H1 (cell line): ENCODE data around the gene FHIT. TPM values are rescaled to one million over a fixed set of nuclear protein-coding genes. Genes with fewer than 3 reads are reported as not detected.

ENCODE experiments used
- CTCF ChIA-PET: fragments of 300-600 bp; sonication (Branson Sonifier 250); formaldehyde crosslinking; loops from one replicate; lab custom pipeline; 2021; ENCODE audit not compliant: partially characterized antibody; lab: Charles Lee
- POLR2A ChIA-PET: fragments of 300-600 bp; sonication (Branson Sonifier 250); formaldehyde crosslinking; loops from one replicate; lab custom pipeline; 2021; ENCODE audit warnings: inconsistent platforms; ENCODE audit not compliant: partially characterized antibody; lab: Charles Lee
- DNase-seq, 2 experiments: peaks; one replicate each; pipeline versions ENCODE4 v3.0.0 to v3.0.0-alpha.2; 2010 to 2022; ENCODE audit warnings: low spot score in 2 of 2, low read depth in 1 of 2, mixed read lengths in 1 of 2
- FAIRE-seq: peaks from 2 replicates; lab custom pipeline; 2011; peaks lifted over from hg19 to GRCh38; lab: Jason Lieb, UNC
- H2AFZ ChIP-seq: 2 replicates; pipeline ENCODE4 v1.8.1; 2012; ENCODE audit warnings: low read length, inconsistent platforms
- H2AK5ac ChIP-seq: 2 replicates; pipeline ENCODE4 v1.6.1; 2013; ENCODE audit warnings: low read depth, low read length
- H2BK120ac ChIP-seq: replicated peaks from 2 replicates; pipeline ENCODE3; 2013; ENCODE audit warnings: low read depth, low read length, inconsistent platforms
- H2BK12ac ChIP-seq: 2 replicates; pipeline ENCODE4 v1.6.1; 2013; ENCODE audit warnings: low read depth, low read length
- H2BK15ac ChIP-seq: 2 replicates; pipeline ENCODE4 v1.6.1; 2013; ENCODE audit warnings: low read length
- H2BK20ac ChIP-seq: 2 replicates; pipeline ENCODE4 v1.6.1; 2013; ENCODE audit warnings: low read length
- H2BK5ac ChIP-seq: 2 replicates; pipeline ENCODE4 v1.6.1; 2013; ENCODE audit warnings: low read depth, low read length
- H3K14ac ChIP-seq: 2 replicates; pipeline ENCODE4 v1.6.1; 2013; ENCODE audit warnings: inconsistent platforms; ENCODE audit not compliant: insufficient read length
- H3K18ac ChIP-seq: 2 replicates; pipeline ENCODE4 v1.6.1; 2013; ENCODE audit warnings: low read length; ENCODE audit errors: extremely low read depth
- H3K23ac ChIP-seq: 2 replicates; pipeline ENCODE4 v1.6.1; 2013; ENCODE audit warnings: inconsistent platforms; ENCODE audit not compliant: insufficient read length
- H3K23me2 ChIP-seq: 2 replicates; pipeline ENCODE4 v1.6.1; 2013; ENCODE audit warnings: low read depth, low read length
- H3K27ac ChIP-seq: 2 replicates; pipeline ENCODE4 v1.6.1; 2011; ENCODE audit warnings: low read depth, low read length, inconsistent platforms
- H3K27me3 ChIP-seq, 4 experiments: replicated peaks in 1 of 4; 1 replicate in 1 of 4; 2 replicates in 3 of 4; pipeline versions ENCODE4 v1.6.1 to v1.8.1; 2011 to 2013; ENCODE audit warnings: low read length in 3 of 4, mild to moderate bottlenecking in 3 of 4, inconsistent platforms in 2 of 4, mixed read lengths in 2 of 4, moderate library complexity in 1 of 4; ENCODE audit not compliant: control insufficient read depth in 3 of 4, insufficient read depth in 3 of 4; ENCODE audit errors: extremely low read depth in 1 of 4
- H3K36me3 ChIP-seq, 4 experiments: 2 replicates each; pipeline versions ENCODE4 v1.6.1 to v1.8.1; 2011 to 2013; ENCODE audit warnings: mild to moderate bottlenecking in 4 of 4, low read length in 3 of 4, moderate library complexity in 2 of 4, control low read depth in 1 of 4, inconsistent platforms in 1 of 4; ENCODE audit not compliant: insufficient read depth in 4 of 4, control insufficient read depth in 2 of 4
- H3K4ac ChIP-seq: replicated peaks from 2 replicates; pipeline ENCODE3; 2013; ENCODE audit warnings: low read length, low read depth, mixed read lengths, inconsistent platforms; ENCODE audit not compliant: insufficient read length
- H3K4me1 ChIP-seq, 4 experiments: replicated peaks in 1 of 4; 1 replicate in 1 of 4; 2 replicates in 3 of 4; pipeline versions ENCODE4 v1.6.1 to v1.8.1; 2011 to 2013; ENCODE audit warnings: low read length in 3 of 4, inconsistent platforms in 2 of 4, mixed read lengths in 1 of 4; ENCODE audit not compliant: insufficient read depth in 4 of 4, control insufficient read depth in 3 of 4
- H3K4me2 ChIP-seq, 2 experiments: 2 replicates each; pipeline versions ENCODE4 v1.6.1 to v1.8.1; 2011 to 2013; ENCODE audit warnings: low read depth in 2 of 2, low read length in 2 of 2, control low read depth in 1 of 2, inconsistent platforms in 1 of 2, mild to moderate bottlenecking in 1 of 2; ENCODE audit not compliant: insufficient read depth in 1 of 2
- H3K4me3 ChIP-seq, 4 experiments: fragments of 200-600, 300-600 bp in 1 of 4; sonication (generic), shearing (Covaris generic), sonication (Bioruptor Twin) in 1 of 4; 2 replicates each; pipeline versions ENCODE4 v1.5.1 to v1.8.1; 2011 to 2016; ENCODE audit warnings: low read length in 4 of 4, low read depth in 3 of 4, control low read depth in 2 of 4, inconsistent platforms in 2 of 4, mild to moderate bottlenecking in 2 of 4, mixed read lengths in 1 of 4, moderate library complexity in 1 of 4; ENCODE audit not compliant: insufficient read depth in 2 of 4; ENCODE audit errors: extremely low read depth in 1 of 4
- H3K56ac ChIP-seq: replicated peaks from 2 replicates; pipeline ENCODE3; 2013; ENCODE audit warnings: low read depth, mild to moderate bottlenecking, mixed read lengths, low read length, inconsistent platforms; ENCODE audit not compliant: insufficient read length
- H3K79me1 ChIP-seq: 2 replicates; pipeline ENCODE4 v1.6.1; 2013; ENCODE audit warnings: low read depth, low read length, control low read depth
- H3K79me2 ChIP-seq, 2 experiments: 2 replicates each; pipeline versions ENCODE4 v1.6.1 to v1.8.1; 2012 to 2013; ENCODE audit warnings: low read length in 2 of 2, mild to moderate bottlenecking in 2 of 2, inconsistent platforms in 1 of 2; ENCODE audit not compliant: insufficient read depth in 2 of 2, control insufficient read depth in 1 of 2
- H3K9ac ChIP-seq, 4 experiments: replicated peaks in 1 of 4; 1 replicate in 1 of 4; 2 replicates in 3 of 4; pipeline versions ENCODE4 v1.6.1 to v1.8.1; 2011 to 2013; ENCODE audit warnings: low read depth in 3 of 4, low read length in 3 of 4, control low read depth in 2 of 4, mild to moderate bottlenecking in 2 of 4, moderate library complexity in 2 of 4, inconsistent platforms in 1 of 4; ENCODE audit errors: extremely low read depth in 1 of 4
- H3K9me3 ChIP-seq, 2 experiments: 2 replicates each; pipeline versions ENCODE4 v1.6.1 to v1.8.1; 2012 to 2013; ENCODE audit warnings: mild to moderate bottlenecking in 2 of 2, moderate library complexity in 2 of 2, control low read depth in 1 of 2, inconsistent platforms in 1 of 2, low read depth in 1 of 2, low read length in 1 of 2, mixed read lengths in 1 of 2; ENCODE audit not compliant: insufficient read depth in 2 of 2
- H4K20me1 ChIP-seq, 2 experiments: replicated peaks in 1 of 2; 2 replicates each; pipeline versions ENCODE3 to v1.8.1; 2011 to 2013; ENCODE audit warnings: inconsistent platforms in 2 of 2, low read length in 2 of 2, mild to moderate bottlenecking in 1 of 2; ENCODE audit not compliant: insufficient read depth in 2 of 2, control insufficient read depth in 1 of 2
- H4K5ac ChIP-seq: 2 replicates; pipeline ENCODE4 v1.6.1; 2013; ENCODE audit warnings: low read length, low read depth, mixed read lengths, inconsistent platforms; ENCODE audit not compliant: insufficient read length
- H4K8ac ChIP-seq: 2 replicates; pipeline ENCODE4 v1.8.0; 2013; ENCODE audit warnings: mild to moderate bottlenecking, moderate library complexity, low read length, inconsistent platforms; ENCODE audit not compliant: insufficient read depth; ENCODE audit errors: extremely low read depth
- H4K91ac ChIP-seq: replicated peaks from 2 replicates; pipeline ENCODE3; 2013; ENCODE audit warnings: low read length, mixed read lengths, inconsistent platforms; ENCODE audit not compliant: insufficient read length
- CBX8 ChIP-seq: fragments of 300-800, 300-1000 bp; sonication (generic); IDR thresholded peaks from 2 replicates; pipeline ENCODE4 v1.7.1; 2016; ENCODE audit warnings: low read depth, low read length, borderline replicate concordance
- EGR1 ChIP-seq: IDR thresholded peaks from 2 replicates; pipeline ENCODE4 v1.6.1; 2011; ENCODE audit warnings: low read depth, low read length, borderline replicate concordance
- EP300 ChIP-seq, 2 experiments: IDR thresholded peaks; 1 replicate in 1 of 2; 2 replicates in 1 of 2; pipeline ENCODE4 v1.6.1; 2011 to 2012; ENCODE audit warnings: low read depth in 2 of 2, low read length in 2 of 2, mild to moderate bottlenecking in 2 of 2, borderline replicate concordance in 1 of 2, inconsistent platforms in 1 of 2, moderate library complexity in 1 of 2
- KDM1A ChIP-seq: fragments of 200-600, 300-600 bp; sonication (generic); IDR thresholded peaks from 2 replicates; pipeline ENCODE4 v1.7.1; 2016; ENCODE audit warnings: mild to moderate bottlenecking, low read length, borderline replicate concordance
- KDM5A ChIP-seq: fragments of 200-600 bp; IDR thresholded peaks from 2 replicates; pipeline ENCODE4 v1.7.1; 2012; ENCODE audit warnings: mild to moderate bottlenecking, low read length, inconsistent platforms, mixed read lengths
- PHF8 ChIP-seq: fragments of 200-600 bp; sonication (generic); conservative IDR thresholded peaks from 2 replicates; pipeline ENCODE4 v1.7.1; 2012; ENCODE audit warnings: low read depth, mild to moderate bottlenecking, inconsistent platforms, low read length, moderate library complexity
- SIN3A ChIP-seq, 2 experiments: IDR thresholded peaks in 1 of 2; conservative IDR thresholded peaks in 1 of 2; 2 replicates each; pipeline ENCODE4 v1.6.1; 2011 to 2012; ENCODE audit warnings: low read length in 2 of 2, improper control_type of control experiment in 1 of 2, low read depth in 1 of 2, mild to moderate bottlenecking in 1 of 2
- TAF1 ChIP-seq: IDR thresholded peaks from 2 replicates; pipeline ENCODE4 v1.6.1; 2011; ENCODE audit warnings: mild to moderate bottlenecking, low read depth, low read length
- TCF12 ChIP-seq: IDR thresholded peaks from 2 replicates; pipeline ENCODE4 v1.6.1; 2011; ENCODE audit warnings: low read depth, mild to moderate bottlenecking, low read length
- WGBS, 2 experiments: shearing (Covaris generic) in 1 of 2; methylation state at CpG; one replicate each; pipeline versions ENCODE4 v1.1.6 to v1.1.7; 2013 to 2015; ENCODE audit warnings: low lambda C conversion rate in 2 of 2, mixed read lengths in 2 of 2, inconsistent platforms in 1 of 2, low coverage in 1 of 2, missing lambda C conversion rate in 1 of 2; ENCODE audit not compliant: insufficient replicate concordance in 2 of 2, insufficient coverage in 1 of 2, insufficient read length in 1 of 2; ENCODE audit errors: extremely low coverage in 1 of 2, missing lambda C conversion rate in 1 of 2; 5-methylcytosine and 5-hydroxymethylcytosine counted together
- polyA plus RNA-seq, 7 experiments: library from polyadenylated mRNA; depleted of rRNA in 3 of 7; stranded (reverse) in 5 of 7; unstranded in 2 of 7; fragments of >200 nt in 5 of 7; fragments of 200-250 nt in 2 of 7; gene quantifications; 1 replicate in 5 of 7; 2 replicates in 1 of 7; 4 replicates in 1 of 7; pipeline versions ENCODE4 v1.2.1 to v1.2.3, GENCODE V29; 2011 to 2013; ENCODE audit warnings: missing spikeins in 2 of 7, mixed read lengths in 2 of 7
- total RNA-seq: library from RNA; stranded (reverse); fragmentation: NEBNext Ultra II Directional; extraction: Animal tissue kit (Norgen Biotek cat#: 25700); gene quantifications from 2 replicates; pipeline ENCODE4 v1.2.1, GENCODE V29; 2021

Gene FHIT
- total and polyA plus RNA-seq, 2 of the 8 experiments (the other 6 are each of a cell fraction or from before 2014, with no cell fraction given) = 1.2 to 3.2 TPM

- CTCF ChIA-PET = interaction anchor here (1.5 kb wide), 1 partner anchor 31 kb away, joined by 3 read pairs; no protein-coding TSS in a partner anchor
Measured at GRCh38 chr3:60774617-60775016, 476.6 kb downstream of the FHIT start.

More at GRCh38 chr3:60774617-60775016, 476.6 kb downstream of the FHIT start:
- Histone ChIP-seq H4K91ac (no peak overlapping the region), H3K27me3 (no peaks in the 10 kb centered on the region), H4K20me1 (no peaks in the 10 kb centered on the region), H3K14ac (no peak overlapping the region), H3K56ac (no peak overlapping the region), H3K4me3 (no peak overlapping the region), H3K4me2 (no peak overlapping the region), H2AFZ (no peak overlapping the region), H3K27ac (no peak overlapping the region), H3K9me3 (peaks cover 23 to 26% of the 10 kb centered on the region in 2 experiments), H2BK15ac (no peak overlapping the region), H3K18ac (no peak overlapping the region), H2BK12ac (no peak overlapping the region), H2BK120ac (no peak overlapping the region), H4K8ac (no peak overlapping the region), H4K5ac (no peak overlapping the region), H3K23me2 (no peaks in the 10 kb centered on the region), H3K79me2 (no peaks in the 10 kb centered on the region), H2AK5ac (no peak overlapping the region), H3K36me3 (no peaks in the 10 kb centered on the region; a peak in 1 of 8 replicates), H3K79me1 (no peaks in the 10 kb centered on the region), H3K4me1 (peaks cover 0 to 15% (median 4%) of the 10 kb centered on the region in 4 experiments; a peak in 5 of 7 replicates), H3K23ac (no peak overlapping the region), H2BK20ac (peak overlapping the region; percentile 77; the same call in 1 of the 2 replicates), H3K9ac (no peak overlapping the region), H3K4ac (no peak overlapping the region), H2BK5ac (no peak overlapping the region)
- DNase-seq (no peak), FAIRE-seq (no peak)
- POLR2A ChIA-PET = no interaction called here
- TF ChIP-seq PHF8 = no peak
- no peak for TF ChIP-seq CBX8
- TF ChIP-seq EP300 (IDR thresholded peaks at IDR 0.05; ENCODE audit: borderline replicate concordance in 1 of 2, low read depth in 2 of 2, low read length in 2 of 2) = no peak
- no peak for TF ChIP-seq SIN3A (conservative IDR thresholded peaks at IDR 0.05 in 1 of 2, IDR thresholded peaks at IDR 0.05 in 1 of 2; ENCODE audit: low read depth in 1 of 2, low read length in 2 of 2)
- no peak for TF ChIP-seq EGR1
- no peak for TF ChIP-seq KDM5A
- no peak for TF ChIP-seq KDM1A
- TF ChIP-seq TCF12 = no peak
- TF ChIP-seq TAF1 = no peak
- 94% methylated on average over 2 of the region's 2 CpGs; no CpG with 5 or more reads in 1 of the 2 experiments for WGBS, 2 experiments
